T-helper 22 cell (primary cell): Measurements from ENCODE around the gene KLHL15.
"Not testable (repeated sequence)": the region's sequence is repeated elsewhere in the genome, so short reads cannot be mapped to it uniquely, and the experiment has no call there.

Experiments
- DNase-seq: peaks from one replicate; pipeline ENCODE4 v3.0.0-alpha.2; 2020; ENCODE audit warnings: low read depth

Gene KLHL15, protein sequence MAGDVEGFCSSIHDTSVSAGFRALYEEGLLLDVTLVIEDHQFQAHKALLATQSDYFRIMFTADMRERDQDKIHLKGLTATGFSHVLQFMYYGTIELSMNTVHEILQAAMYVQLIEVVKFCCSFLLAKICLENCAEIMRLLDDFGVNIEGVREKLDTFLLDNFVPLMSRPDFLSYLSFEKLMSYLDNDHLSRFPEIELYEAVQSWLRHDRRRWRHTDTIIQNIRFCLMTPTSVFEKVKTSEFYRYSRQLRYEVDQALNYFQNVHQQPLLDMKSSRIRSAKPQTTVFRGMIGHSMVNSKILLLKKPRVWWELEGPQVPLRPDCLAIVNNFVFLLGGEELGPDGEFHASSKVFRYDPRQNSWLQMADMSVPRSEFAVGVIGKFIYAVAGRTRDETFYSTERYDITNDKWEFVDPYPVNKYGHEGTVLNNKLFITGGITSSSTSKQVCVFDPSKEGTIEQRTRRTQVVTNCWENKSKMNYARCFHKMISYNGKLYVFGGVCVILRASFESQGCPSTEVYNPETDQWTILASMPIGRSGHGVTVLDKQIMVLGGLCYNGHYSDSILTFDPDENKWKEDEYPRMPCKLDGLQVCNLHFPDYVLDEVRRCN

DNA sequence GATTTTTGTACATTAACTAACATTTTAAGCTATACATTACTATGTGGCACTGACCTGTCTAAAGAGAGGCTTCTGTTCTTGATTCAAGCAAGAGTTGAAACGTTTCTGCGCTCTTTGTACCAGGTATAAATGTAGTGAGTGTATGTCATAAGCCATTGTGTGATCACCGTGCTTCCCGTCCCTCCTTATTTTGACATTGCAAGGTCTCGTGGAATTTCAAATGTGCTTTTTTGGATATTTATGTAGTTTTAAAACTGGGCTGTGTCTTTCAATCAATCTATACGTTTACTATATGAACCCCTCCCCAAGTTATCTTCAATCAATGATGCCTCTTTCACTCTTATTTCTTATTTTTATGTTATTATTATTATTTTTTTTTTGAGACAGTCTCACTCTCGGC, at the start of gene KLHL15:
Gene KLHL15, minus strand, starts transcription at position 101 of the 400 bp plus-strand sequence. CDS start 20,493 bp downstream, outside the sequence.
- DNase-seq, result no peak

DNA sequence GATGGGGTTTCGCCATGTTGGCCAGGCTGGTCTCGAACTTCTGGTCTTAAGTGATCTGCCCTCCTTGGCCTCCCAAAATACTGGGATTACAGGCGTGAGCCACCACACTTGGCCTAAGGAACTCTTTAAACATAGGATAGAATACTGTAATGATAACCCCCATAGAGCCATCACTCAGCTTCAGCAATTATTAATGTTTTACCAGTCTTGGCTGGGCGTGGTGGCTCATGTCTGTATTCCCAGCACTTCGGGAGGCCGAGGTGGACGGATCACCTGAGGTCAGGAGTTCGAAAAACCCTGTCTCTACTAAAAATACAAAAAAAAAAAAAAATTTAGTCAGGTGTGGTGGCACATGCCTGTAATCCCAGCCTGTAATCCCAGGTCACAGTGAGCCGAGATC, 42.9 kb upstream of the KLHL15 start:
- no peak for DNase-seq

DNA sequence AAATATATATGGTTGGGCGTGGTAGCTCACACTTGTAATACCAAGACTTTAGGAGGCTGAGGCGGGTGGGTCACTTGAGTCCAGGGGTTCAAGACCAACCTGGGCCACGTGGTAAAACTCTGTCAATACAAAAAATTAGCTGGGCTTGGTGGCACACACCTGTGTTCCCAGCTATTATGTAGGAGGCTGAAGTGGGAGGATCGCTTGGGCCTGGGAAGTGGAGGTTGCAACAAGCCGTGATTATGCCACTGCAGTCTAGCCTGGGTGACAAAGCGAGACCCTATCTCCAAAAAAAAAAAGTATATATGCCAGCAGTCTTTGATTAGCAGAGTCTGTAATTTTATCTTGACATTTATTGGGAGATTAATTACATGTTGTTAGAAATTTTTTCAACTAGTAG, 36.5 kb upstream of the KLHL15 start:
- DNase-seq, result no peak

DNA sequence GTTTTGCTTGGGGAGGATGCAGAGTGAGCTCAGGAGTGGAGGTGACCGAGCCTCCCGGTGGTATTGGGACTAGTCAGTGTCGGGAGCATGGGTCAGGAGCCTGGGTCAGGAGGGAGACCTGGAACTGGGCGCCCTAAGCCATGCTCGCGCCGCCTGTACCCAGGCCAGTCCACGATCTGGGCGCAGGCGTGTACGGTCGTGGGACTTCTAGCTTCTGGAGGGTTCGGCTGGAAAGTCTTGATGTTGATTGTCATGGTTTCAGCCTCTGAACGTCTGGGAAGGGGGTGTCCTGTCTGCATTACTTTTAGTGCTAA, 28.0 kb upstream of the KLHL15 start:
- no peak for DNase-seq

DNA sequence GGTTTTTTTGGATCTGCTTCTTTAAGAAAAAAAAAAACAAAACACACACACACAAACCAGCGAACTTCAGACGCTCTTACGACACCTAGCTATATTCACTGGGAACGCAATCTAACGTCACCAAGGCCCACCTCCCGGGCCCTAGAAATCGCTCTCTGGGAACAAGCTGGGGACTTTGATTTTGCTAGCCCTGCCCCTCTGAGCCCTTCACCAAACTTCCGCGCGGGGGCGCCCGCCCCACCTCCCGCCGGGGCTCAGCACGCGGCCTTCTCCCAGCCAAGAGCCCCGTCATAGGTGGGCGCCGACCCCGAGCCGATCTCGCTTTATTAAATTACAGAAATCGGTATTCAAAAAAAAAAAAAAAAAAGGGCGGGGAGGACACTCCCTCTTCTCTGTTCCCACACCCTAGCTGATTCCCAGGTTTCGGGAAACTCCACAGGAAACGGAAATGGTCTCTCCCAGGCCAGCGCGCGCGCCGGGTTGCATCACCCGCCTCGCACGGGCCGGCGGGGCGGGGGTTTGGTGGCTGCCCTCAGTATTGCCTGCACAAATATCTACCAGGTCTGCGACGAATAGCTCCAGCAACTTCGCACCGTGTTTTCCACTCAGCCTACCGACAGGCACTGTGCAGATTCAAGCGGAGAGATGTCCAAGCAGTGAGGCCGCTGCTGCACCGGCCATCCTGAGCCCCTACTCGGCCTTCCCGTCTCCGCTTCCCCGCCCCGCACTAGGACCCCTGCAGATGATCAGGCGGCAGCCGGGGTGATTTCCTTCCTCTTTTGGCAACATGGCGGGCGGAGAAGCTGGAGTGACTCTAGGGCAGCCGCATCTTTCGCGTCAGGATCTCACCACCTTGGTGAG, 27.4 kb upstream of the KLHL15 start, which contains the start of gene EIF2S3:
Gene EIF2S3, plus strand, starts transcription at position 775 of the 861 bp plus-strand sequence. Its CDS starts 13 bp downstream, at position 788.
- peak; percentile 86 for DNase-seq

DNA sequence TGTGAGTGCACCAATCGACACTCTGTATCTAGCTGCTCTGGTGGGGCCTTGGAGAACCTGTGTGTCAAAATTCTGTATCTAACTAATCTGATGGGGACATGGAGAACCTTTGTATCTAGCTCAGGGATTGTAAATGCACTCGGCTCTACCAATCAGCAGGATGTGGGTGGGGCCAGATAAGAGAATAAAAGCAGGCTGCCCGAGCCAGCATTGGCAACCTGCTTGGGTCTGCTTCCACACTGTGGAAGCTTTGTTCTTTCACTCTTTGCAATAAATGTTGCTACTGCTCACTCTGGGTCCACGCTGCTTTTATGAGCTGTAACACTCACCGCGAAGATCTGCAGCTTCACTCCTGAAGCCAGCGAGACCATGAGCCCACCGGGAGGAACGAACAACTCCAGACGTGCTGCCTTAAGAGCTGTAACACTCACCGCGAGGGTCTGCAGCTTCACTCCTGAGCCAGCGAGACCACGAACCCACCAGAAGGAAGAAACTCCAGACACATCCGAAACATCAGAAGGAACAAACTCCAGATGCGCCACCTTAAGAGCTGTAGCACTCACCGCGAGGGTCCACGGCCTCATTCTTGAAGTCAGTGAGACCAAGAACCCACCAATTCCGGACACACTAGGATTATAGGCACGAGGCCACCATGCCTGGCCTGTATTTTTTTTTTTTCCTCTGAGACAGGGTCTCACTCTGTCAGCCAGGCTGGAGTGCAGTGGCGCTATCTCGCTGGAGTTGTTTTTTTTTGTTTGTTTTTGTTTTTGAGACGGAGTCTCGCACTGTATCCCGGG, 23.7 kb upstream of the KLHL15 start:
- DNase-seq, result not testable (repeated sequence)

DNA sequence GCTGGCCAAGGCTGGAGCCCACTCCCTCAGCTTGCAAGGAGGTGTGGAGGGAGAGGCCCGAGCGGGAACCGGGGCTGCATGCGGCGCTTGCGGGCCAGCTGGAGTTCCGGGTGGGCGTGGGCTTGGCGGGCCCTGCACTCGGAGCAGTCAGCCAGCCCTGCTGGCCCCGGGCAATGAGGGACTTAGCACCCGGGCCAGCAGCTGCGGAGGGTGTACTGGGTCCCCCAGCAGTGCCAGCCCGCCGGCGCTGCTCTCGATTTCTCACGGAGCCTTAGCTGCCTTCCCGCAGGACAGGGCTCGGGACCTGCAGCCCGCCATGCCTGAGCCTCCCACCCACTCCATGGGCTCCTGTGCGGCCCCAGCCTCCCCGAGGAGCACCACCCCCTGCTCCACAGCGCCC, 22.7 kb upstream of the KLHL15 start:
- not testable (repeated sequence) for DNase-seq

DNA sequence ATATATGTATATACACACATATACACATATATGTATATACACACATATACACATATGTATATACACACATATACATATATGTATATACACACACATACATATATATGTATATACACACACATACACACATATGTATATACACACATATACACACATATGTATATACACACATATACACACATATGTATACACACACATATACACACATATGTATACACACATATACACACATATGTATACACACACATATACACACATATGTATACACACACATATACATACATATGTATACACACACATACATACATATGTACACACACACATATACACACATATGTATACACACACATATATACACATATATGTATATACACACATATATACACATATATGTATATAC, 19.1 kb upstream of the KLHL15 start:
- not testable (repeated sequence) for DNase-seq

DNA sequence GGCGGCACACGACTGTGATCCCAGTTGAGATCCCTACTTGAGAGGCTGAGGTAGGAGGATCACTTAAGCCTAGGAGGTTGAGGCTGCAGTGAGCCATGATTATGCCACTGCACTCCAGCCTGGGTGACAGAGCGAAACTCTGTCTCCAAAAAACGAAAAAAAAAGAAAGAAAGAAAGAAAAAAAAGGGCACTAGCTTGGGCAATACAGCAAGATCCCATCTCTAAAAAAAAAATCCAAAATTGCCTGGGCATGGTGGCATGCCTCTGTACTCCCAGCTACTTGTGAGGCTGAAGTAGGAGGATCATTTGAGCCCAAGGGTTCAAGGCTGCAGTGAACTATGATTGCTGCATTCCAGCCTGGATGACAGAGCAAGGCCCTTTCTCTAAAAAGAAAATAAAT, 10.7 kb upstream of the KLHL15 start:
- no peak for DNase-seq

DNA sequence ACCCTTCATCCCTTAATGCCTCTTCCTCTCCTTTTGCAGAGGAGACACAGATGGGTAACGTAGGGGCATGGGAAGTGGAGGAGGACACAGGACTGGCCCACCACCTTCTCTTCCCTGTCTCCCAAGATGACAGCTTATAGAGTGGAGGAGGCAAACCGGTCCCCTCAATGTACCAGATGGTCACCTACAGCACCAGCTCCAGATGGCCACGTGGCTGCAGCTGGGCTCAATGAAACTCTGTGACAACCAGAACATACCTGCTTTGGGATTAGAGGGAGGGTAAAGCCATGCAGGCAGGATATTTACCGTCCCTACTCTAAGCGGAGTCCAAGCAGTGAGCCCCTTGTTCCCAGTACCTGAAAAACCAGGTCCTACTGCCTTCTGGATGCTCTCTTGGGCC, 7.5 kb upstream of the KLHL15 start:
- no peak for DNase-seq

DNA sequence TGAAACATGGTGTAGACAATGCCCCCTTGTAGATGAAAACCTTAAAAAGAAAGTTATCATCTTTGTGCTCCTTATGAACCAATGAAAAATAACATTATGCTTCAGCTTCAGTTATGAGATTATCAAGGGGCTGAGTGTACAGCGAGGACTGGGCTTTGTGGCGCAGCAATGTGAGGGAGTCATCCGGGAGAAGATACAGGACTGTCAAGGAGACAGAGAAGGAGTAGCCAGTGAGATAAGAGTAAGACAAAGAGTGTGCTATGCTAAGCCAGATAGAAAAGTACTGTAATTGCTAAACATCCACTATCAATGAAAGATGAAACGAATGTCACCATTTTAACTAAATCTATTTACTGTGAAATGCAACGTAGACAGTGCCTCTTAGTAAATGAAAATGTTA, 3.6 kb upstream of the KLHL15 start:
- DNase-seq, result no peak

DNA sequence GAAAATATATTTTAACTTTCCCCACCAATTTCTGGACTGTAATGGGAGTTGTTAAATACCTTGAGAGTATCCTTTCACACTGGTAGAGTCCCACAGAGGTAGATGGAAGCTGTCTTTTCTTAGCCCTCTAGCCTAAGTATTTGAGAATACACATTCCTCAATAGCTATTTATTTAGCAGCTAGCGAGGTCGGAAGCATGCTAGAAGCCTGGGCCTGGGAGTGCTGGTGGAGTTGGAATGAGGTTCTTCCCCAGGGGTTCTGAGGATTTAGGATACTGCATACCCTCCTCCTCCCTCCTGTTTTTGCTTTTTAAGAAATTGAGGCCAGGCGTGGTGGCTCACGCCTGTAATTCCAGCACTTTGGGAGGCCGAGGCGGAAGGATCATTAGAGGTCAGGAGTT, 999 bp upstream of the KLHL15 start:
- DNase-seq, result no peak

DNA sequence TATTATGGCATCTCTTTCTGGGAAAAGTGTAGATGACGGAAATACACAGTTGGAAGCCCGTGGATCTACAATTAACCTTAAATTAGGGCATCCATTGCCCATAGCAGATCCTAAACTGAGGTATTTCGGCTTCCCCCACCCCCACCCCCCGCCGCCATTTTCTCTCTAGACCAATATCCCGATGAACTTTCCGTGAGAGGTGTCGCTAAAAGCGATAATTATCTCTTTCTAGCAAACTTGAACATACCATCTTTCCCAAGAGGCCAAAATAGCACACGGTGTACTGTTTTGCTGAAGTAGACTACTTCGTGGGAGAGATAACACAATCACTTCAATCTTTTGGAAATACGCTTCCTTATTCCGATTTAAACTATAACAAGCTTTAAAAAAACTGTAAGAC, 554 bp downstream of the KLHL15 start:
- no peak for DNase-seq

DNA sequence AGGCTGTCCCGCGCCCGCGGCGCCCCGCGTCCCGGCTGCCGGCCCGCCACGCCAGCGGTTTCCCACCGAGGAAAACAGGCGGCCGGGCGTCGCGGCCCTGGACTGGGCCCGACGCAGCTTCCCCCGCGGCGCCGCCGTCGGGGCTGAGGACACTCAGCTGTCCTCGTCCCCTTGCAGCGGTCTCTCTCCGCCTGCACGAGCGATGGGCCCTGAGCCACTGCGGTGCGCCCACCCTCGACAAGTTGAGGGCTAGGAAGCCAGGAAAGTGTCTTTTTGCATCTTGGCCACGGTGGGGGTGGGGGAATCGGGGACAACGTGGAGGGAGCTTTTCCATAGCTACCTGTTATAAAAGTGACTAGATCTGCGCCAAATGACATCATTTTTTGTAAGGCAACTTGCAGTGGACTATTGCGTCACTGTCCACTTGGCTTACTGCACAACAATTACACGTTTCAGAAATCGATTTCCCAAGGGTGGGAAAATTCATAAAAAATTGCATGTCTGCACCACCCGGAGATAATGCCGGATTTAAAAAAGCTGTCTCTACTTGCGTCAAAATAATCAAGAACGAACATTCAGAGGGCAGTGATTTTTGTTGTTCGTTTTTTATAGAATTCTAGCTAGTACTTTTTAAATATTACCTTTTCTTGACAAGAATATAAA, 1.1 kb downstream of the KLHL15 start:
- DNase-seq, result no peak

DNA sequence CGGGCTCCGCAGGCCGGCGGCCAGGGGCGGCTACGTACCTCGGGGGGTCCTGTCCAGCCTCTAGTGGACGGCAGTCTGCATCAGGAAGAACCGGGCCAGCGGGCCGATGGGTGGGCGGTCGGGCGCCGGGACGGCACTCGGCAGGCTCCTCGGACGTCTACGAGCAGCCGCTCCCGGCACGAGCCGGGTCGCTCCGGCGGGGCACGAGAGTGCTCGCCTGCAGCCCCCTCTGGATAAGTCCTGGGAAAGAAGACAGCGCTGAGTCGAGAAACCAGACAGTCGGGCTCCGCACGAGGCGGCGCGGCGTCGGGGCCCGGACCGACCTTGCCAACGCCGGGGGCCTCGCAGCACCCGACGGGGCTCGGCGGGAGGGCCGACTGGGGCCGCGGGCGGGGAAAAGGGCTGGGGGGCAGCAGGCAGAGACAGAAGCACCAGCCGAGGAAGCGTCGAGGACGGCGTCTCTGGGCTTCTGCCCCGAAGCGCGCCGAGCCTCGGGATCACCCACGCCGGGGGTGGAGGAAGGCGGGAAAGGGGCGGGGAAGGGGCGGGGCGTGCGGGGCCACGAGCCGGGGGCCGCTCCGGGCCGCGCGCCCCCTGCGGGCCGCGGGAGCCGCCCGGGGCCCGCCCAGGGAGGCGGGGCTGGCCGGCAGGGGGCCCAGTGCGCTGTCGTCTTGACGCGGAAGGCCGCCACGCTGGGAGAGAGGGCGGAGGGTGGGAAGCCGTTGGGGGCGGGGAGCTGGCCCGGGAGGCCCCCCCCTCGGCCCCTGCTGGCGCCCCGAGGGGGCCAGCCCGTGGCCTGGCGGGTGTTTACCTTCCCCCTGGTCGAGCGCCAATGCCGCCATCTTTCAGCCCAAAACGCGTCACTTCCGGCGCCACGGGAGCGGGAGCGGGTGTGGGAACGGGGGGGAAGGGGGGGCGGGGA, 1.9 kb downstream of the KLHL15 start:
- DNase-seq, result peak; percentile 66

DNA sequence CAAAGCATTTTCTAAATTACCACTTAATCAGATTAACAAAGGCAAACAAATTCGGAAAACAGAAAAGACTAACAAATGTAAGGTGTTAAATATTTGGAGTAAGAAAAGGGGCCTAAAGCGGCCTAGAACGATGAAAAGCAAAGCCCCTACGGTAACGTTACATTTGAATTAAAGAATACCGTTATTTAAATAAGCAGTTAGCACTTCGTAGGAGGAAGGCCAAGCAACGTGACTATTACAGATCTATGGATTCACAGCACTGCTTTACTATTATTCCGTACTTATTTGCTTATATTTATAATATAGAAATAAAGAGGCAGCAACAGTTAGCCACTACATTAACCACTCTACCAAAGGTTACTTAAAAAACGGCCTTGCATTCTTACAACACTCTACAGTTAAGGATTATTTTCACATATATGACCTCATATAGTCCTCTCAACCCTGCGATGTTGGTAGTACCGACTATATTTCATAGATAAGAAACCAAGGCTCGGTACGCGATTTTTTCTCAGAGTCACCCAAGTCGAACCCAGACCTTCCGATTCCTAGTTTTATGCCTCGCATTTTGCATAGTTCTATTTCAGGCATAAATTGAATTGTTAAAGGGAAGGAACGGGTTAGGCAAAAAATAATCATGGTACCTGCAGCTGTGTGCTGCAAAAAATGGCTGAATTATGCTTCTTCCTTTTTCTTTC, 2.9 kb downstream of the KLHL15 start:
- DNase-seq, result no peak

DNA sequence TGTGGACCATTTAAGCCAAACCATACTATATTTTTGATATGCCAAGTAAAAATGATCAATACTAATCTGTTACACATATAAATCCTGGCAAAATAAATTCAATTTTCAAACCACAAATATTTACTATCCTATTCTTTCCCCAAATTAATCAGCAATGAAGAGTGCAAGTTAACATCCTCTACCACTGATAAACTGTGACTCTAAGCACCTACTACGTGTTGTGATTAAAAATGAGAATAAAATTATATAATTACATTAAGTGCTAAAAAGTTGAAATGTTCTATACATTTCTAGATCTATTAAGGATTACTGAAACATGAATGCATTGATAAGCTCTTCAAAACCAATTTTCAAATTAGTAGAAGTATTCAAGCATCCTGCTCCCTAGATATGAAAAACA, 3.4 kb downstream of the KLHL15 start:
- DNase-seq, result no peak

DNA sequence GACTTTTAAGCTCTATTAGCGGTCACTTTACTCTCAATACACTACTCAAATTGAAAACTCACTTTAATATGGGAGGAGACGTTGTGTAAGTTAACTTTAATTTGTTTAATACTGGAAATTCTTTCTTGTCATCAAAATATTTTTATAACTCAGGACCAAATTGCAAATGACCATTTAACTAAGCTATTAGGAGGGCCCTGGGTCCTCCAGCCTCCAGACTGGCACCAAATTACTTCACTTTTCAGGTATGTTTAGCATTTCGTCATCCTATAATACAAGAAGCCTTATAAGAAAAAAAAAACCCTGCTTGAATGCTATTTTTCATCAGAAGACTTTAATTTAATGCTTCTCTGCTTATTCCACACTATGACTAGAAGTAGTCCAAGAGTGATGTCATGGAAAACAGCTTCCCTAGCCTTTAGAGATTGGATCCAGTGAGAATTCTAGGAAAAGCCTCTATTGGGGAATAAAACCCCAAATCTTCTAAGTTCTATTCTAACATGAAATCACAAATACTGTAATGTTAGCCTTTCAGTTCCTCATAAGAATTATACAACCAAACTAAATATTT, 6.6 kb downstream of the KLHL15 start:
- DNase-seq, result no peak

DNA sequence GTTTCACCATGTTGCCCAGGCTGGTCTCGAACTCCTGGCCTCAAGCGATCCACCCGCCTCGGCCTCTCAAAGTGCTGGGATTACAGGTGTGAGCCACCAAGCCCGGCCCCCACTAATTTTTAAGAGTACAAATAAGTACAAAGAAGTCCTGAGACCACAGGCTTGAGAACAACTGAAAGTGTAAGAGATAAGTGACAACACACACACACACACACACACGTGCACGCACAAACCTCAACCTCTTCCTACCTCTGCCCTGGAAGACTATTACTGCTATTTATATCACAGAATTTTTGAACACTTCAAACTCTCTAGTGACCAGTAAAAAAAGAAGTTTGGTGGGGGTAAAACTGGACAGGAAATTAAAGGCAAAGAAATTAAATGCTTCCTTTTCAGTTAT, 7.5 kb downstream of the KLHL15 start:
- DNase-seq, result no peak
